IMR-90 (cell line): Measurements from ENCODE around the gene LY86.

Experiments used
- MAFK ChIP-seq: IDR thresholded peaks from 2 replicates; pipeline ENCODE4 v1.6.1; 2012; ENCODE audit warnings: low read depth, low read length, improper control_type of control experiment
- MXI1 ChIP-seq: IDR thresholded peaks from 2 replicates; pipeline ENCODE4 v1.6.1; 2012; ENCODE audit warnings: low read depth, mild to moderate bottlenecking, low read length, moderate library complexity, borderline replicate concordance
- POLR2A ChIP-seq: IDR thresholded peaks from 2 replicates; pipeline ENCODE4 v1.6.1; 2012; ENCODE audit warnings: mild to moderate bottlenecking, low read depth, low read length
- RAD21 ChIP-seq: IDR thresholded peaks from 2 replicates; pipeline ENCODE4 v1.6.1; 2012; ENCODE audit warnings: low read length, improper control_type of control experiment
- RFX5 ChIP-seq: IDR thresholded peaks from 2 replicates; pipeline ENCODE4 v1.8.0; 2012; ENCODE audit warnings: low read depth, mild to moderate bottlenecking, low read length, moderate library complexity
- SMC3 ChIP-seq: fragments of 150-350 bp; IDR thresholded peaks from 2 replicates; pipeline ENCODE4 v1.6.1; 2016; ENCODE audit warnings: low read depth, mild to moderate bottlenecking, antibody characterized with exemption, low read length, moderate library complexity
- TF ChIP-seq, protein P1 (sequence below): conservative IDR thresholded peaks from 2 replicates; pipeline ENCODE4 v1.5.1; 2012; ENCODE audit warnings: mild to moderate bottlenecking, low read depth, low read length, improper control_type of control experiment

DNA sequence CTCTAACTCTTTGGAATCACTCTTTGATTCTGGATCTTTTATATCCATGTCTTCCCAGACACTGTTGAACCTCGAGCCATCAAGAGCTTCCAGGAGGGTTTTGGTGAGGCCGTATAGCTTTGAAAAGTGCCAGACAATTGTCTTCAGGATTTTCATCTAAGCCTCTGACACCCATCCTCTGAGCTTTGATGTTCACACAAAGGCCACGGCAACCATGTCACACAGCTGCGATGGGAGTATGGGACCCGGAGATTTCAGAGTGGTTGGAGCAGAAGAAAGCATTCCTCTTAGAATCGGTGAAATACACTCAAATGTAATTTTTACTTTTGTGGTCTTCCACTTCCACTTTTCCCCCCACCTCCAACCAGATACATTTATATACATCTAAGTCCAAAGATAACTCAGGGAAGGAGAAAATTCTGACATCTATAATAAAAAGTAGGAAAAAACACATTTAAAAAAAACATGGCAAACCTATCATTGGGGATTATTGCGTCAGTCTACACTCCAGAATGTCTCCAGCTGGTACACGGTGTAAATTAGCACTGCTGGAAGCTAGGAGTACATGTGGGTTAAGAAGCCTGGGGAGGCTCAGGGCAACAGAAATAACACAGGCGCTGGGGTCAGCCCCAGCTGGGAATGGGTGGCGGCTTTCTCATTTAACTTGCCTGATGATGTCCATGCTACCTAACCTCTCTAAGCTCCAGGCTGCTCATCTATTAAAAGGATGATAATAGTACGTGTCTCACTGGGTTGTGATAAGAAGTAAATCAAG lies 92.7 kb downstream of the LY86 start:
- TF ChIP-seq RAD21, result no peak
- TF ChIP-seq, protein P1, sequence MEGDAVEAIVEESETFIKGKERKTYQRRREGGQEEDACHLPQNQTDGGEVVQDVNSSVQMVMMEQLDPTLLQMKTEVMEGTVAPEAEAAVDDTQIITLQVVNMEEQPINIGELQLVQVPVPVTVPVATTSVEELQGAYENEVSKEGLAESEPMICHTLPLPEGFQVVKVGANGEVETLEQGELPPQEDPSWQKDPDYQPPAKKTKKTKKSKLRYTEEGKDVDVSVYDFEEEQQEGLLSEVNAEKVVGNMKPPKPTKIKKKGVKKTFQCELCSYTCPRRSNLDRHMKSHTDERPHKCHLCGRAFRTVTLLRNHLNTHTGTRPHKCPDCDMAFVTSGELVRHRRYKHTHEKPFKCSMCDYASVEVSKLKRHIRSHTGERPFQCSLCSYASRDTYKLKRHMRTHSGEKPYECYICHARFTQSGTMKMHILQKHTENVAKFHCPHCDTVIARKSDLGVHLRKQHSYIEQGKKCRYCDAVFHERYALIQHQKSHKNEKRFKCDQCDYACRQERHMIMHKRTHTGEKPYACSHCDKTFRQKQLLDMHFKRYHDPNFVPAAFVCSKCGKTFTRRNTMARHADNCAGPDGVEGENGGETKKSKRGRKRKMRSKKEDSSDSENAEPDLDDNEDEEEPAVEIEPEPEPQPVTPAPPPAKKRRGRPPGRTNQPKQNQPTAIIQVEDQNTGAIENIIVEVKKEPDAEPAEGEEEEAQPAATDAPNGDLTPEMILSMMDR, result no peak
- TF ChIP-seq RFX5, result no peak
- TF ChIP-seq POLR2A, result no peak
- TF ChIP-seq MXI1, result no peak
- no peak for TF ChIP-seq MAFK
- no peak for TF ChIP-seq SMC3
